Tibial nerve (tissue), 4 donors: ENCODE results near the gene IER2. TPM values are rescaled to one million over a fixed set of nuclear protein-coding genes. Genes with fewer than 3 reads are reported as not detected.

Source experiments
- DNase-seq, 2 donors: peaks; one replicate each; pipeline ENCODE4 v3.0.0-alpha.2; 2019; ENCODE audit warnings: low spot score in 2 of 2
- H3K27ac ChIP-seq, 4 donors: fragments of 200-600 bp; sonication (generic) in 3 of 4; one replicate each; pipeline ENCODE4 v1.5.1; 2017 to 2019; ENCODE audit warnings: mild to moderate bottlenecking in 1 of 4
- H3K27me3 ChIP-seq, 2 donors: fragments of 200-600 bp; sonication (generic) in 1 of 2; one replicate each; pipeline versions ENCODE4 v1.5.1 to v1.6.0; 2017 to 2019
- H3K36me3 ChIP-seq, 3 donors: fragments of 200-600 bp; sonication (generic); one replicate each; pipeline ENCODE4 v1.5.1; 2018 to 2019
- H3K4me1 ChIP-seq, 4 donors: fragments of 200-600 bp; sonication (generic) in 3 of 4; one replicate each; pipeline ENCODE4 v1.5.1; 2017 to 2019
- H3K4me3 ChIP-seq, 4 donors: fragments of 200-600 bp; sonication (generic) in 3 of 4; one replicate each; pipeline ENCODE4 v1.5.1; 2017 to 2019; ENCODE audit warnings: mild to moderate bottlenecking in 1 of 4, moderate library complexity in 1 of 4
- H3K9me3 ChIP-seq, 4 donors: fragments of 200-600 bp; sonication (generic) in 3 of 4; one replicate each; pipeline ENCODE4 v1.5.1; 2017 to 2019
- EP300 ChIP-seq, 2 donors: sonication (generic); formaldehyde crosslinking; IDR thresholded peaks; one replicate each; pipeline ENCODE4 v1.6.1; 2017; ENCODE audit warnings: antibody characterized with exemption in 2 of 2, mild to moderate bottlenecking in 1 of 2
- POLR2A ChIP-seq, 2 donors: fragments of 450-650 bp; IDR thresholded peaks; one replicate each; pipeline ENCODE4 v1.6.1; 2017; ENCODE audit warnings: antibody characterized with exemption in 2 of 2, mild to moderate bottlenecking in 2 of 2, moderate library complexity in 2 of 2
- WGBS, 2 donors: methylation state at CpG; one replicate each; pipeline ENCODE4 v1.1.5; 2018; 5-methylcytosine and 5-hydroxymethylcytosine counted together
- total RNA-seq, 4 donors: library from RNA; depleted of rRNA; stranded (reverse); fragments of >200 nt; gene quantifications; one replicate each; pipeline ENCODE4 v1.1.0, GENCODE V29; 2016
- TF ChIP-seq, protein P1 (sequence below), 5 experiments: fragments of 200-600 bp in 3 of 5; fragments of 450-650 bp in 2 of 5; sonication (generic) in 3 of 5; IDR thresholded peaks; one replicate each; pipeline ENCODE4 v1.5.1; 2016 to 2019; ENCODE audit warnings: antibody characterized with exemption in 5 of 5, mild to moderate bottlenecking in 3 of 5, moderate library complexity in 2 of 5

The IER2 gene
- total RNA-seq, 4 donors from 2014 or later: 37.3 to 77.4 (median 58.3) TPM

DNA sequence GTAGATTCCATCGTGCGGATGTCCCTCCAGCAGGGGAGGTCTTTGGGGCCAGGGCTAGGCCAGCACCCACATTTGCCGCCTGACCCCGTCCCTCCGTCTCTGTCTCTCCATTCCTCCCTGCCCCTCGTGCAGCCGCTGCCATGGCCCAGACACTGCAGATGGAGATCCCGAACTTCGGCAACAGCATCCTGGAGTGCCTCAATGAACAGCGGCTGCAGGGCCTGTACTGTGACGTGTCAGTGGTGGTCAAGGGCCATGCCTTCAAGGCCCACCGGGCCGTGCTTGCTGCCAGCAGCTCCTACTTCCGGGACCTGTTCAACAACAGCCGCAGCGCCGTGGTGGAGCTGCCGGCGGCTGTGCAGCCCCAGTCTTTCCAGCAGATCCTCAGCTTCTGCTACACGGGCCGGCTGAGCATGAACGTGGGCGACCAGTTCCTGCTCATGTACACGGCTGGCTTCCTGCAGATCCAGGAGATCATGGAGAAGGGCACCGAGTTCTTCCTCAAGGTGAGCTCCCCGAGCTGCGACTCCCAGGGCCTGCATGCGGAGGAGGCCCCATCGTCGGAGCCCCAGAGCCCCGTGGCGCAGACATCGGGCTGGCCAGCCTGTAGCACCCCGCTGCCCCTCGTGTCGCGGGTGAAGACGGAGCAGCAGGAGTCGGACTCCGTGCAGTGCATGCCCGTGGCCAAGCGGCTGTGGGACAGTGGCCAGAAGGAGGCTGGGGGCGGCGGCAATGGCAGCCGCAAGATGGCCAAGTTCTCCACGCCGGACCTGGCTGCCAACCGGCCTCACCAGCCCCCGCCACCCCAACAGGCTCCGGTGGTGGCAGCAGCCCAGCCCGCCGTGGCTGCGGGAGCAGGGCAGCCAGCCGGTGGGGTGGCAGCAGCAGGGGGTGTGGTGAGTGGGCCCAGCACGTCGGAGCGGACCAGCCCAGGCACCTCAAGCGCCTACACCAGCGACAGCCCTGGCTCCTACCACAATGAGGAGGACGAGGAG lies 14.8 kb upstream of the IER2 start:
- Histone ChIP-seq H3K36me3 (peaks cover 0 to 59% (median 5%) of the 10 kb centered on the region in 3 donors), H3K27ac (no peak overlapping the region), H3K27me3 (no peaks in the 10 kb centered on the region), H3K4me3 (no peak overlapping the region), H3K9me3 (no peaks in the 10 kb centered on the region), H3K4me1 (peaks cover 0 to 5% (median 0%) of the 10 kb centered on the region in 4 donors)
- DNase-seq: no peak
- TF ChIP-seq EP300 (IDR thresholded peaks at IDR 0.05) (no peak), POLR2A (IDR thresholded peaks at IDR 0.05) (no peak)
- TF ChIP-seq, protein P1, sequence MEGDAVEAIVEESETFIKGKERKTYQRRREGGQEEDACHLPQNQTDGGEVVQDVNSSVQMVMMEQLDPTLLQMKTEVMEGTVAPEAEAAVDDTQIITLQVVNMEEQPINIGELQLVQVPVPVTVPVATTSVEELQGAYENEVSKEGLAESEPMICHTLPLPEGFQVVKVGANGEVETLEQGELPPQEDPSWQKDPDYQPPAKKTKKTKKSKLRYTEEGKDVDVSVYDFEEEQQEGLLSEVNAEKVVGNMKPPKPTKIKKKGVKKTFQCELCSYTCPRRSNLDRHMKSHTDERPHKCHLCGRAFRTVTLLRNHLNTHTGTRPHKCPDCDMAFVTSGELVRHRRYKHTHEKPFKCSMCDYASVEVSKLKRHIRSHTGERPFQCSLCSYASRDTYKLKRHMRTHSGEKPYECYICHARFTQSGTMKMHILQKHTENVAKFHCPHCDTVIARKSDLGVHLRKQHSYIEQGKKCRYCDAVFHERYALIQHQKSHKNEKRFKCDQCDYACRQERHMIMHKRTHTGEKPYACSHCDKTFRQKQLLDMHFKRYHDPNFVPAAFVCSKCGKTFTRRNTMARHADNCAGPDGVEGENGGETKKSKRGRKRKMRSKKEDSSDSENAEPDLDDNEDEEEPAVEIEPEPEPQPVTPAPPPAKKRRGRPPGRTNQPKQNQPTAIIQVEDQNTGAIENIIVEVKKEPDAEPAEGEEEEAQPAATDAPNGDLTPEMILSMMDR (IDR thresholded peaks at IDR 0.05): no peak
- 94% methylated on average over 37 to 40 of the region's 60 CpGs for WGBS, 2 donors

DNA sequence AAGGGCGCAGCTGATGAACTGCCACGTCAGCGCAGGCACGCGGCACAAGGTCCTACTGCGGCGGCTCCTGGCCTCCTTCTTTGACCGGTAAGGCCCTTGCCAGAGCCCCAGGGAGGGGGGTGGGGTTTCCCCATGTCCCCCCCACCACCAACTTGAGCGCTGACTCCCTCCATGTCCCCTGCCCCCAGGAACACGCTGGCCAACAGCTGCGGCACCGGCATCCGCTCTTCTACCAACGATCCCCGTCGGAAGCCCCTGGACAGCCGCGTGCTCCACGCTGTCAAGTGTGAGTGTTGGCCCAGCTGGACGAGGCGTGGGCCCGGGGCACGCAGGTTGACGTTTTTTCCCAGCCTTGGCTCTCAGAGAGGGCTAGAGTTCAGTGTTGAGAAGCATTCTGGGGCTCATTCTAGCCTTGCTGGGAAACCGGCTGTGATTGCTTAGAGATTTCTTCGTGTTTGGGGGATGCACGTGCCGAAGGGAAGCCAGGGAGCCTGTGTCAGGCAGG lies 12.9 kb upstream of the IER2 start:
- H3K4me3 ChIP-seq: no peak overlapping the region
- peaks cover 0 to 5% (median 0%) of the 10 kb centered on the region in 4 donors for H3K4me1 ChIP-seq
- peaks cover 0 to 63% (median 5%) of the 10 kb centered on the region in 3 donors for H3K36me3 ChIP-seq
- no peaks in the 10 kb centered on the region for H3K27me3 ChIP-seq
- DNase-seq: no peak
- TF ChIP-seq EP300 (IDR thresholded peaks at IDR 0.05) (no peak), POLR2A (IDR thresholded peaks at IDR 0.05) (no peak)
- TF ChIP-seq, protein P1 (IDR thresholded peaks at IDR 0.05): no peak
- no peak overlapping the region for H3K27ac ChIP-seq
- WGBS, 2 donors: 82 to 92% methylated on average over 17 to 28 of the region's 28 CpGs
- H3K9me3 ChIP-seq: no peaks in the 10 kb centered on the region

DNA sequence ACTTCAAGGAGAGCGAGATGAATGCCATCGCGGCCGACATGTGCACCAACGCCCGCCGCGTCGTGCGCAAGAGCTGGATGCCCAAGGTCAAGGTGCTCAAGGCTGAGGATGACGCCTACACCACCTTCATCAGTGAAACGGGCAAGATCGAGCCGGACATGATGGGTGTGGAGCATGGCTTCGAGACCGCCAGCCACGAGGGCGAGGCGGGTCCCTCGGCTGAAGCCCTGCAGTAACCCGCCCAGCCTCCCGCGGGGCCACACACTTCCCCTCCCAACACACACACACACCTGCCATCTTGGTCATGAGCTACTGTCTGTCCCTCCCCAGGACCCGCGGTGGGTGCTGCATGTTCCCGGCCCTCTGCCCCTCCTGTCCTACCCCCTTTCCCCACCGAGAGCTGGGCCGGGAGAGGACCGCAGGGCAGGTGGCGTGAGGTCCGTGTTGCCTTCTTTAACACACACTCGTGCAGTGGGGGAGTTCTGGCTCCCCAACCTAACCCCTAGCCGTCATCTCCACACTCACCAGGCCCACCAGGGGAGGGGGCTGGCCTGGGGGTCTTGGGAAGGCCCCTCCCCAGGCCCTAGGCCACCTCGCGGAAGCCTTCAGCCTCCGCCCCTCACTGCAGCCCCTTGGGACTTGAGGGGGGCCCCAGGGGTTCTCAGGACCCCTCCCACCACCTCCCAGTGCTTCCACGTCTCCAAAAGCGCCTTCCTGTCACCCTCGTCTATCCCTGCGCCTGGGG lies 11.9 kb upstream of the IER2 start:
- Histone ChIP-seq H3K27ac (no peak overlapping the region), H3K36me3 (peaks cover 0 to 73% (median 5%) of the 10 kb centered on the region in 3 donors), H3K4me1 (peaks cover 0 to 5% (median 0%) of the 10 kb centered on the region in 4 donors), H3K9me3 (no peaks in the 10 kb centered on the region), H3K4me3 (no peak overlapping the region), H3K27me3 (no peaks in the 10 kb centered on the region)
- DNase-seq: no peak
- WGBS, 2 donors: 85 to 91% methylated on average over 34 to 39 of the region's 40 CpGs
- no peak for TF ChIP-seq EP300 (IDR thresholded peaks at IDR 0.05)
- TF ChIP-seq, protein P1 (IDR thresholded peaks at IDR 0.05): no peak
- TF ChIP-seq POLR2A (IDR thresholded peaks at IDR 0.05): no peak

DNA sequence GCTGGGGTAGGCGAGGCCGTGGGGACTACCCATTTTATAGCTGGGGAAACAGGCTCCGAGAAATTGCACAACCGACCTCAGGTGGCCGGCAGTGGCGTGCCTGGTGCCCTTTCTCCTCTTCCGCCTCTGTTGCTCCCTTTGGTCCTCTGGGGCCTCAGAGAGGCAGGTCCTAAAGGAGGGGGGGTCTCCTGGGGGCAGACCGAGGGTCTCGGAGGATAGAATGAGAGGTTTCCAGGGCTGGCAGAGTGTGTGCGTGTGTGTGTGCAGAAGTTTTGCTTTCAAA lies 11.4 kb upstream of the IER2 start:
- 70 to 78% methylated on average over 10 of the region's 10 CpGs for WGBS, 2 donors
- H3K4me1 ChIP-seq: peaks cover 0 to 5% (median 0%) of the 10 kb centered on the region in 4 donors
- no peak overlapping the region for H3K4me3 ChIP-seq
- peaks cover 0 to 78% (median 5%) of the 10 kb centered on the region in 3 donors for H3K36me3 ChIP-seq
- TF ChIP-seq EP300 (IDR thresholded peaks at IDR 0.05) (no peak), POLR2A (IDR thresholded peaks at IDR 0.05) (no peak)
- TF ChIP-seq, protein P1 (IDR thresholded peaks at IDR 0.05): no peak
- H3K9me3 ChIP-seq: no peaks in the 10 kb centered on the region
- H3K27me3 ChIP-seq: no peaks in the 10 kb centered on the region
- H3K27ac ChIP-seq: no peak overlapping the region
- no peak for DNase-seq
